Esophagus muscularis mucosa (tissue), 4 donors: ENCODE data around the gene TRMT1. TPM values are rescaled to one million over a fixed set of nuclear protein-coding genes. Genes with fewer than 3 reads are reported as not detected.
A peak's percentile ranks its signal among the peaks of the same experiment; 100 is the strongest.

Experiments used
- DNase-seq: peaks from one replicate; pipeline ENCODE4 v3.0.0-alpha.2; 2017; ENCODE audit errors: extremely low spot score
- H3K27ac ChIP-seq, 4 donors: fragments of 200-600 bp; sonication (generic); replicated peaks in 1 of 4; 1 replicate in 3 of 4; 2 replicates in 1 of 4; pipeline ENCODE4 v1.5.1; 2016 to 2019; ENCODE audit warnings: mild to moderate bottlenecking in 1 of 4
- H3K27me3 ChIP-seq, 4 donors: fragments of 200-600 bp; sonication (generic); one replicate each; pipeline versions ENCODE4 v1.5.1 to v1.6.0; 2016 to 2019
- H3K36me3 ChIP-seq, 4 donors: fragments of 200-600 bp; sonication (generic); one replicate each; pipeline ENCODE4 v1.5.1; 2016 to 2019
- H3K4me1 ChIP-seq, 4 donors: fragments of 200-600 bp; sonication (generic); one replicate each; pipeline ENCODE4 v1.5.1; 2016 to 2019
- H3K4me3 ChIP-seq, 4 donors: fragments of 200-600 bp; sonication (generic); 1 replicate in 2 of 4; 2 replicates in 2 of 4; pipeline ENCODE4 v1.5.1; 2016 to 2019; ENCODE audit warnings: mild to moderate bottlenecking in 4 of 4, moderate library complexity in 1 of 4
- H3K9me3 ChIP-seq, 4 donors: fragments of 200-600 bp; sonication (generic); 1 replicate in 3 of 4; 2 replicates in 1 of 4; pipeline ENCODE4 v1.5.1; 2016 to 2019
- CTCF ChIP-seq, 3 experiments: fragments of 200-600 bp in 2 of 3; fragments of 450-650 bp in 1 of 3; sonication (generic) in 2 of 3; IDR thresholded peaks; one replicate each; pipeline ENCODE4 v1.5.1; 2017 to 2019; ENCODE audit warnings: antibody characterized with exemption in 3 of 3, mild to moderate bottlenecking in 2 of 3, moderate library complexity in 1 of 3
- EP300 ChIP-seq: sonication (generic); formaldehyde crosslinking; IDR thresholded peaks from one replicate; pipeline ENCODE4 v1.6.1; 2017; ENCODE audit warnings: antibody characterized with exemption
- POLR2A ChIP-seq: fragments of 450-650 bp; IDR thresholded peaks from one replicate; pipeline ENCODE4 v1.6.1; 2017; ENCODE audit warnings: antibody characterized with exemption, moderate library complexity, mild to moderate bottlenecking, low read depth
- POLR2AphosphoS5 ChIP-seq, 2 donors: sonication (generic); formaldehyde crosslinking; IDR thresholded peaks; one replicate each; pipeline ENCODE4 v1.6.1; 2017; ENCODE audit warnings: antibody characterized with exemption in 2 of 2
- WGBS: methylation state at CpG from one replicate; pipeline ENCODE4 v1.1.5; 2018; 5-methylcytosine and 5-hydroxymethylcytosine counted together
- intact Hi-C: fragments of 100-400 bp; cut with DNase I; formaldehyde crosslinking; loops from one replicate; pipeline ENCODE4 v1.15.1; 2023
- total RNA-seq, 4 donors: library from RNA; depleted of rRNA; stranded (reverse); fragments of >200 nt; gene quantifications; one replicate each; pipeline versions ENCODE4 v1.1.0 to v1.2.1, GENCODE V29; 2016

The TRMT1 gene
- total RNA-seq, 4 donors from 2014 or later: 21.4 to 27.6 (median 26.9) TPM

GRCh38 chr19:13074378-13074777, 42.2 kb downstream of the TRMT1 start:
- Histone ChIP-seq H3K4me1 (peaks cover 56 to 96% (median 91%) of the 10 kb centered on the region in 4 donors), H3K4me3 (no peak overlapping the region), H3K27ac (peak overlapping the region; percentile 12 to 41 (median 20)), H3K27me3 (no peaks in the 10 kb centered on the region), H3K36me3 (peaks cover 18 to 54% (median 47%) of the 10 kb centered on the region in 4 donors), H3K9me3 (no peaks in the 10 kb centered on the region)
- no peak for DNase-seq
- intact Hi-C loops: no loop called here
- TF ChIP-seq CTCF (IDR thresholded peaks at IDR 0.05): no peak
- TF ChIP-seq EP300: no peak
- no peak for TF ChIP-seq POLR2AphosphoS5 (IDR thresholded peaks at IDR 0.05)
- TF ChIP-seq POLR2A: no peak
- WGBS: 70% methylated on average over 4 of the region's 4 CpGs

- intact Hi-C loops: no loop called here
- no peaks in the 10 kb centered on the region for H3K27me3 ChIP-seq
- no peak for DNase-seq
- H3K36me3 ChIP-seq: peaks cover 18 to 48% (median 44%) of the 10 kb centered on the region in 4 donors
- peak overlapping the region in 2 of 4 donors; percentile 12 to 18 for H3K27ac ChIP-seq
- TF ChIP-seq POLR2A (no peak), CTCF (IDR thresholded peaks at IDR 0.05) (no peak), EP300 (no peak)
- H3K9me3 ChIP-seq: no peaks in the 10 kb centered on the region
- peaks cover 56 to 96% (median 91%) of the 10 kb centered on the region in 4 donors for H3K4me1 ChIP-seq
- no peak overlapping the region for H3K4me3 ChIP-seq
- WGBS: 71% methylated on average over 5 of the region's 5 CpGs
Measured at GRCh38 chr19:13073263-13073662, 43.3 kb downstream of the TRMT1 start.

- 91% methylated on average over 9 of the region's 9 CpGs for WGBS
- H3K36me3 ChIP-seq: peaks cover 18 to 39% (median 37%) of the 10 kb centered on the region in 4 donors
- H3K4me1 ChIP-seq: peaks cover 56 to 96% (median 91%) of the 10 kb centered on the region in 4 donors
- intact Hi-C loops: no loop called here
- TF ChIP-seq CTCF (IDR thresholded peaks at IDR 0.05) (no peak), EP300 (no peak), POLR2A (no peak), POLR2AphosphoS5 (IDR thresholded peaks at IDR 0.05) (no peak)
- H3K9me3 ChIP-seq: no peaks in the 10 kb centered on the region
- H3K27ac ChIP-seq: peak overlapping the region in 3 of 4 donors; percentile 12 to 39 (median 25)
- no peaks in the 10 kb centered on the region for H3K27me3 ChIP-seq
- no peak for DNase-seq
- H3K4me3 ChIP-seq: no peak overlapping the region
Measured at GRCh38 chr19:13072188-13072908, 44.2 kb downstream of the TRMT1 start.

- H3K27ac ChIP-seq: peak overlapping the region in 3 of 4 donors; percentile 25 to 98 (median 39)
- H3K27me3 ChIP-seq: no peaks in the 10 kb centered on the region
- 79% methylated on average over 6 of the region's 9 CpGs for WGBS
- H3K4me3 ChIP-seq: no peak overlapping the region
- H3K36me3 ChIP-seq: peaks cover 18 to 32% (median 31%) of the 10 kb centered on the region in 4 donors
- no peak for DNase-seq
- H3K4me1 ChIP-seq: peaks cover 56 to 96% (median 91%) of the 10 kb centered on the region in 4 donors
- no peak for TF ChIP-seq EP300
- no peak for TF ChIP-seq POLR2AphosphoS5 (IDR thresholded peaks at IDR 0.05)
- TF ChIP-seq POLR2A: no peak
- TF ChIP-seq CTCF (IDR thresholded peaks at IDR 0.05): no peak
- H3K9me3 ChIP-seq: no peaks in the 10 kb centered on the region
- intact Hi-C loops: no loop called here
Measured at GRCh38 chr19:13071444-13072187, 44.9 kb downstream of the TRMT1 start.
